ENCODE data around the gene GRHL1.
A peak's percentile ranks its signal among the peaks of the same experiment; 100 is the strongest.

The GRHL1 gene

GRCh38 chr2:10033251-10034006, 81.9 kb downstream of the GRHL1 start:
- POLR2A ChIA-PET, result interaction anchor here (0.6 kb wide), 1 partner anchor 300 kb away, joined by 4 read pairs; no protein-coding TSS in a partner anchor
- CTCF ChIA-PET, result no interaction called here

GRCh38 chr2:10034333-10035052, 83.0 kb downstream of the GRHL1 start:
- Histone ChIP-seq H3K9me3 (ENCODE audit: control insufficient read depth, insufficient read depth, low read depth, low read length) (no peaks in the 10 kb centered on the region), H3K4me1 (ENCODE audit: control insufficient read depth, insufficient read depth, low read length) (no peaks in the 10 kb centered on the region), H3K27ac (ENCODE audit: extremely low read depth, low read depth, low read length) (no peak overlapping the region), H3K36me3 (ENCODE audit: control insufficient read depth in 2 of 2, insufficient read depth in 1 of 2, low read length in 2 of 2) (no peaks in the 10 kb centered on the region), H3K4me3 (ENCODE audit: low read depth, low read length) (no peak overlapping the region)
- POLR2A ChIA-PET, result no interaction called here
- CTCF ChIA-PET, result interaction anchor here (0.6 to 1.2 kb wide), 3 partner anchors 13 to 239 kb away, joined by 3 to 6 read pairs (median 4); no protein-coding TSS in a partner anchor
- TF ChIP-seq GLIS2 (tag by site-specific recombination; IDR thresholded peaks at IDR 0.05) (no peak), BCL11A (tag by site-specific recombination; IDR thresholded peaks at IDR 0.05; ENCODE audit: low read depth) (no peak), KLF8 (tag by site-specific recombination; IDR thresholded peaks at IDR 0.05) (no peak), YY1 (tag by site-specific recombination; IDR thresholded peaks at IDR 0.05) (no peak), ZNF16 (tag by site-specific recombination; IDR thresholded peaks at IDR 0.05; ENCODE audit: low read depth) (no peak), WT1 (tag by site-specific recombination; IDR thresholded peaks at IDR 0.05) (no peak), KLF16 (tag by site-specific recombination; IDR thresholded peaks at IDR 0.05) (no peak), ZNF146 (tag by site-specific recombination; IDR thresholded peaks at IDR 0.05) (no peak), HOXA7 (CRISPR knock-in tag; IDR thresholded peaks at IDR 0.05; ENCODE audit: borderline replicate concordance) (no peak), ZNF791 (tag by site-specific recombination; IDR thresholded peaks at IDR 0.05) (no peak), ZNF404 (tag by site-specific recombination; IDR thresholded peaks at IDR 0.05) (no peak), ZNF785 (tag by site-specific recombination; IDR thresholded peaks at IDR 0.05) (no peak), ZNF621 (tag by site-specific recombination; IDR thresholded peaks at IDR 0.05) (no peak)

More at GRCh38 chr2:10033251-10034006, 81.9 kb downstream of the GRHL1 start:
- no peaks in the 10 kb centered on the region for H3K9me3 ChIP-seq (ENCODE audit: control insufficient read depth, insufficient read depth, low read depth, low read length)
- no peaks in the 10 kb centered on the region for H3K4me1 ChIP-seq (ENCODE audit: control insufficient read depth, insufficient read depth, low read length)
- TF ChIP-seq SETDB1 (IDR thresholded peaks at IDR 0.05; ENCODE audit: insufficient read length, low read length) (no peak), REST (tag by site-specific recombination; IDR thresholded peaks at IDR 0.05) (peak; percentile 61), ZSCAN23 (tag by site-specific recombination; IDR thresholded peaks at IDR 0.05) (no peak), ZNF248 (tag by site-specific recombination; IDR thresholded peaks at IDR 0.05) (no peak)
- no peak overlapping the region for H3K4me3 ChIP-seq (ENCODE audit: low read depth, low read length)
- no peak overlapping the region for H3K27ac ChIP-seq (ENCODE audit: extremely low read depth, low read depth, low read length)
- H3K36me3 ChIP-seq (ENCODE audit: control insufficient read depth in 2 of 2, insufficient read depth in 1 of 2, low read length in 2 of 2), result no peaks in the 10 kb centered on the region

GRCh38 chr2:10035053-10035422, 83.5 kb downstream of the GRHL1 start:
- TF ChIP-seq ZNF768 (tag by site-specific recombination; IDR thresholded peaks at IDR 0.05) (peak; percentile 81), ZBTB7A (tag by site-specific recombination; IDR thresholded peaks at IDR 0.05; ENCODE audit: low read depth) (no peak)
- ChIA-PET CTCF (interaction anchor here (0.8 to 1.2 kb wide), 2 partner anchors 14 to 51 kb away, joined by 3 to 4 read pairs; no protein-coding TSS in a partner anchor), POLR2A (no interaction called here)
- H3K4me3 ChIP-seq (ENCODE audit: low read depth, low read length), result no peak overlapping the region
- H3K9me3 ChIP-seq (ENCODE audit: control insufficient read depth, insufficient read depth, low read depth, low read length), result no peaks in the 10 kb centered on the region
- no peaks in the 10 kb centered on the region for H3K36me3 ChIP-seq (ENCODE audit: control insufficient read depth in 2 of 2, insufficient read depth in 1 of 2, low read length in 2 of 2)
- no peaks in the 10 kb centered on the region for H3K4me1 ChIP-seq (ENCODE audit: control insufficient read depth, insufficient read depth, low read length)
- H3K27ac ChIP-seq (ENCODE audit: extremely low read depth, low read depth, low read length), result no peak overlapping the region
